HUES6 (cell line): ENCODE results near the gene SMG6.

Experiments
- H3K27ac ChIP-seq: 2 replicates; pipeline ENCODE4 v1.7.0; 2013; ENCODE audit warnings: low read depth, mild to moderate bottlenecking, low read length, inconsistent platforms
- H3K27me3 ChIP-seq: 2 replicates; pipeline ENCODE4 v1.6.1; 2013; ENCODE audit warnings: low read length; ENCODE audit not compliant: control insufficient read depth, insufficient read depth
- H3K36me3 ChIP-seq: 2 replicates; pipeline ENCODE4 v1.6.1; 2013; ENCODE audit warnings: low read length; ENCODE audit not compliant: control insufficient read depth, insufficient read depth
- H3K4me1 ChIP-seq: 2 replicates; pipeline ENCODE4 v1.6.1; 2013; ENCODE audit warnings: low read length; ENCODE audit not compliant: control insufficient read depth, insufficient read depth
- H3K4me3 ChIP-seq: 2 replicates; pipeline ENCODE4 v1.5.1; 2013; ENCODE audit warnings: low read depth, low read length
- H3K9ac ChIP-seq: one replicate; pipeline ENCODE4 v1.6.1; 2013; ENCODE audit warnings: mild to moderate bottlenecking, low read length
- H3K9me3 ChIP-seq: 2 replicates; pipeline ENCODE4 v1.6.1; 2013; ENCODE audit warnings: low read depth, low read length; ENCODE audit not compliant: control insufficient read depth, insufficient read depth

Gene SMG6

GRCh38 chr17:2057175-2057759 is 246.3 kb downstream of the SMG6 start:
- H3K4me1 ChIP-seq = peaks cover 25% of the 10 kb centered on the region; the same call in 1 of the 2 replicates
- no peak overlapping the region for H3K9ac ChIP-seq
- H3K27me3 ChIP-seq = peaks cover 79% of the 10 kb centered on the region
- no peaks in the 10 kb centered on the region for H3K9me3 ChIP-seq
- 0 out of 2 replicates have a peak, but pooled peaks cover 4% of the 10 kb centered on the region for H3K36me3 ChIP-seq
- peak overlapping the region; percentile 31; the same call in 1 of the 2 replicates for H3K4me3 ChIP-seq
- H3K27ac ChIP-seq = no peak overlapping the region

- Histone ChIP-seq H3K4me3 (peak overlapping the region; percentile 47), H3K4me1 (peaks cover 21% of the 10 kb centered on the region; the same call in 1 of the 2 replicates), H3K27ac (no peak overlapping the region), H3K9ac (no peak overlapping the region), H3K27me3 (peaks cover 87% of the 10 kb centered on the region), H3K9me3 (no peaks in the 10 kb centered on the region), H3K36me3 (0 out of 2 replicates have a peak, but pooled peaks cover 4% of the 10 kb centered on the region)
Observed at GRCh38 chr17:2056206-2057174, 247.1 kb downstream of the SMG6 start.

- H3K4me1 ChIP-seq = peaks cover 21% of the 10 kb centered on the region; the same call in 1 of the 2 replicates
- H3K27me3 ChIP-seq = peaks cover 94% of the 10 kb centered on the region
- no peak overlapping the region for H3K27ac ChIP-seq
Observed at GRCh38 chr17:2055292-2056205, 248.0 kb downstream of the SMG6 start.

GRCh38 chr17:2054512-2055291 is 248.9 kb downstream of the SMG6 start, which contains the start of gene HIC1:
Gene HIC1, plus strand, starts transcription at chr17:2055103. Its CDS starts 1,588 bp downstream, at chr17:2056691.
- Histone ChIP-seq H3K4me3 (peak within 1 kb of the TSS; percentile 63), H3K9ac (no peak within 1 kb of the TSS), H3K27ac (no peak within 1 kb of the TSS), H3K27me3 (peaks cover 90% of the 10 kb centered on the region), H3K9me3 (no peaks in the 10 kb centered on the region), H3K4me1 (peaks cover 21% of the 10 kb centered on the region; the same call in 1 of the 2 replicates), H3K36me3 (no peaks in the 10 kb centered on the region)

More at GRCh38 chr17:2055292-2056205, 248.0 kb downstream of the SMG6 start:
- H3K9ac ChIP-seq = no peak overlapping the region
- no peaks in the 10 kb centered on the region for H3K9me3 ChIP-seq
- no peaks in the 10 kb centered on the region for H3K36me3 ChIP-seq
- H3K4me3 ChIP-seq = peak overlapping the region; percentile 63

GRCh38 chr17:2054262-2054511 is 249.4 kb downstream of the SMG6 start:
- Histone ChIP-seq H3K4me1 (peaks cover 22% of the 10 kb centered on the region; the same call in 1 of the 2 replicates), H3K27me3 (peaks cover 90% of the 10 kb centered on the region), H3K27ac (no peak overlapping the region), H3K36me3 (no peaks in the 10 kb centered on the region), H3K9me3 (no peaks in the 10 kb centered on the region), H3K4me3 (peak overlapping the region; percentile 63), H3K9ac (no peak overlapping the region)

GRCh38 chr17:2053380-2054261 is 250.0 kb downstream of the SMG6 start:
- Histone ChIP-seq H3K27ac (no peak overlapping the region), H3K4me1 (peaks cover 22% of the 10 kb centered on the region; the same call in 1 of the 2 replicates), H3K36me3 (no peaks in the 10 kb centered on the region), H3K9ac (no peak overlapping the region), H3K4me3 (peak overlapping the region; percentile 63), H3K9me3 (no peaks in the 10 kb centered on the region), H3K27me3 (peaks cover 91% of the 10 kb centered on the region)

- Histone ChIP-seq H3K9ac (no peak overlapping the region), H3K27ac (no peak overlapping the region), H3K9me3 (no peaks in the 10 kb centered on the region), H3K36me3 (no peaks in the 10 kb centered on the region), H3K4me3 (no peak overlapping the region; the same call in 1 of the 2 replicates), H3K27me3 (peaks cover 89% of the 10 kb centered on the region), H3K4me1 (peaks cover 22% of the 10 kb centered on the region; the same call in 1 of the 2 replicates)
Observed at GRCh38 chr17:2051933-2052559, 251.5 kb downstream of the SMG6 start.

- no peak overlapping the region for H3K27ac ChIP-seq
- H3K9ac ChIP-seq = no peak overlapping the region
- peak overlapping the region; percentile 38; the same call in 1 of the 2 replicates for H3K4me3 ChIP-seq
- H3K4me1 ChIP-seq = peaks cover 17% of the 10 kb centered on the region; the same call in 1 of the 2 replicates
- H3K9me3 ChIP-seq = no peaks in the 10 kb centered on the region
- no peaks in the 10 kb centered on the region for H3K36me3 ChIP-seq
- peaks cover 86% of the 10 kb centered on the region for H3K27me3 ChIP-seq
Observed at GRCh38 chr17:2051061-2051932, 252.3 kb downstream of the SMG6 start.
